Stimulated activated naive CD4-positive, alpha-beta T cell treated with Interleukin-2 at 50 U/mL for 16 hours (primary cell): ENCODE data around the gene PPP5C.
"Not testable (repeated sequence)": the region's sequence is repeated elsewhere in the genome, so short reads cannot be mapped to it uniquely, and the experiment has no call there.

Experiments
- DNase-seq: peaks from one replicate; lab custom pipeline; 2025; lab: John Stamatoyannopoulos, UW

Gene PPP5C

GRCh38 chr19:46435689-46436088, 88.8 kb downstream of the PPP5C start:
- DNase-seq = not testable (repeated sequence)
